ENCODE measurements around the gene EPHA1.
"Not testable (repeated sequence)": the region's sequence is repeated elsewhere in the genome, so short reads cannot be mapped to it uniquely, and the experiment has no call there.

Gene EPHA1

GRCh38 chr7:143431109-143431508, 22.5 kb upstream of the EPHA1 start:
- no peak for DNase-seq (ENCODE audit: low read depth in 2 of 3, low spot score in 2 of 3)

- no peak for DNase-seq (ENCODE audit: low read depth in 2 of 3, low spot score in 2 of 3)
These were observed 21.4 kb upstream of the EPHA1 start for GRCh38 chr7:143429770-143430698.

DNA sequence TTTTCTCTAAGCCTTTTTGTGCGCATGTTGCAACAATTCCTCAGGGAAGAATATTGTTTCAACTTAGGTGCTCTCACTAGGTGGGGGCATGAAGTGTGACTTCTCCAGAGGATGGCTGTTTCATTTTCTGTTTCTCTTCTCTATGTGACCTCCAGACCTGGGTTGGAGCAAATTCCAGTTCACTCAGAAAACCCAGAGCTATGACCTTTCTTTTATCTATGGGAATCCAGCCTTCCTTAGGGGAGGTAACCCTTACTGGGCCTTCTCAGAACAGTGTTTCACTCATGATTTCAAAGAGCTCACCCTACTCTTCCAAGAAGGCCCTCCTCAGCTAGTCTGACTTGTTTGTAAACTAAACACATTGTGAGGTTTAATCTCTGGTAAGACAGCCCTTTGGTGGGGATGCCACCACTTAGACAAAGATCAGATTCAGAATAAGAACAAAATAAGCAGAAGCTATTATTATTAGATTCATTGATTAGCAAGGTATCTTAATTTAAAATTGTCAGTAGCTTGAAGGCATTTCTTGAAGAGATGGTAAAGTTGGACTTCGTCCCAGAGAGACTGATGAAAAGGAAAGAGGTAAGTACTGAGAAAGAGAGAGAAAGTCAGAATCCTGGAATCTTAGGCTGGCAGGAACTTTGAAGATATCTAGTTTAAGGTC, 18.0 kb upstream of the EPHA1 start:
- DNase-seq (ENCODE audit: low read depth in 2 of 3, low spot score in 2 of 3): no peak

DNA sequence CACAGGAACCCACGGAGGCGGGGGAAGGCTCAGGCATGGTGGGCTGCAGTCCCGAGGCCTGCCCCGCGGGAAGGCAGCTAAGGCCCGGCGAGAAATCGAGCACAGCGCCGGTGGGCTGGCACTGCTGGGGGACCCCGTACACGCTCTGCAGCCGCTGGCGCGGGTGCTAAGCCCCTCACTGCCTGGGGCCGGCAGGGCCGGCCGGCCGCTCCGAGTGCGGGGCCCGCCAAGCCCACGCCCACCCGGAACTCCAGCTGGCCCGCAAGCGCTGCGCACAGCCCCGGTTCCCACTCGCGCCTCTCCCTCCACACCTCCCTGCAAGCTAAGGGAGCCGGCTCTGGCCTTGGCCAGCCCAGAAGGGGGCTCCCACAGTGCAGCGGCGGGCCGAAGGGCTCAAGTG, 15.8 kb upstream of the EPHA1 start:
- DNase-seq (ENCODE audit: low read depth in 2 of 3, low spot score in 2 of 3): not testable (repeated sequence)

DNA sequence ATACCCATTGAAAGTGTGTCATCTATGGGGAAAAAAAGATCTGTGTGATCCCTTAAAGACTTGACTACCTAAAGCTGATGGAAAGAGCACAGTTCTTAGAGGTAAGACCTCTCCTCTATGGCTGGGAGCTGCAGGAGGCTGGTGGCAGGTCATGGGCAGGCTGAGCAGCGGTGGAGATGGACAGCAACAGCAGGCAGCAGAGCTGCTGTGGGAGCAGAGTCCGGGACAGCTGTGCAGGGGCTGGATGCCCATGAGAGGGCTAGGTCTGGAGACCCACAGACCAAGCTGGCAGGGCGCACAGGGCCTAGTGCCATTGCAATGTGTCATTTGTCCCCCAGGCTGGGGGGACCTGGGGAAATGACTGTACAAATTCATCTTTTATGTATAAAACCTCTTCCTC, 13.4 kb upstream of the EPHA1 start:
- DNase-seq (ENCODE audit: low read depth in 2 of 3, low spot score in 2 of 3): no peak

DNA sequence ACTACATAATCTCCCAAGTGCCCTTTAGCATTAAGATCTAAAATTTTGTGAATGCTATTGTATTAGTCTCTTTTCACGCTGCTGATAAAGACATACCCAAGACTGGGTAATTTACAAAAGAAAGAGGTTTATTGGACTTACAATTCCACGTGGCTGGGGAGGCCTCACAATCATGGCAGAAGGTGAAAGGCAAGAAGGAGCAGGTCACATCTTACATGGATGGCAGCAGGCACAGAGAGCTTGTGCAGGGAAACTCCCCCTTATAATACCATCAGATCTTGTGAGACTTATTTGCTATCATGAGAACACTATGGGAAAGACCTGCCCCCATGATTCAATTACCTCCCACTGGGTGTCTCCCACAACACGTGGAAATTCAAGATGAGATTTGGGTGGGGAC, 12.0 kb upstream of the EPHA1 start:
- not testable (repeated sequence) for DNase-seq (ENCODE audit: low read depth in 2 of 3, low spot score in 2 of 3)

GRCh38 chr7:143419880-143420279, 11.2 kb upstream of the EPHA1 start:
- no peak for DNase-seq (ENCODE audit: low read depth in 2 of 3, low spot score in 2 of 3)

DNA sequence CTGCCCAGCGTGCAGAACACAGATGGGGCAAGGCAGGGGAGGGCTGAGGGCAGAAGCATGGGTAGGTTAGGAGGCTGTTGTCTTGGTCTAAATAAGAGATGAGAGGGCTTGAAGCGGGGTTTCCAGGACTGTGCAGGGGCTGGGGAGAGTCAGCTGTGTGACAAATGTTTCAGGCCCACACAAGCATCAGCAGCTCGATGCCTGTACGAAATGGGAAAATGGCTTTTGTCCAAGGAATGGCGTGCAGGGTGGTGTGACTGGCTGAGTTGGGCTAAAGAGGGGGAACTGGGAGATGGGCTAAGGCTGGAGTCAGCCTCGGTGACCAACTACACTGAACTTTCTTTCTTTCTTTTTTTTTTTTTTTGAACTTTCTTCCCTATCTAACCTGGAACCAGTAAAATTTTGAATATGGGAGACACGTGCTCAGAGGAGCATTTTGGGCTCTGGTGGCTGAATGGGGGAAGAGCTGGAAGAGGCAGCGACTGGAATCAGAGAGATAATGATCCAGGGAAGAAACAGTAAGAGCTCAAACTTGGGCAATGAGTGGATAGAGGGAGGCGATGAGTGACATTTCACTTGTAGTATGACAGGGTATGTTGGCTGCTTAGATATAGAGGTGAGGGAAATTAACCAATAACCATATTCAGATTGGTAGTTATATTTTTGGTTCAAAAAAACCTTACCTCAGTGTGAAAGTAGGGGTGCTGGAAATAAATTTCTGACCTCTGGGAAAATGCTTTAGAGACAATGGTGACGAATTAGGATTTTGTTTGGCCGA, 10.2 kb upstream of the EPHA1 start:
- no peak for DNase-seq (ENCODE audit: low read depth in 2 of 3, low spot score in 2 of 3)

- DNase-seq (ENCODE audit: low read depth in 2 of 3, low spot score in 2 of 3): no peak
These were observed 9.2 kb upstream of the EPHA1 start for GRCh38 chr7:143417734-143418383.

- no peak for DNase-seq (ENCODE audit: low read depth in 2 of 3, low spot score in 2 of 3)
These were observed 8.0 kb upstream of the EPHA1 start for GRCh38 chr7:143416565-143417149.

DNA sequence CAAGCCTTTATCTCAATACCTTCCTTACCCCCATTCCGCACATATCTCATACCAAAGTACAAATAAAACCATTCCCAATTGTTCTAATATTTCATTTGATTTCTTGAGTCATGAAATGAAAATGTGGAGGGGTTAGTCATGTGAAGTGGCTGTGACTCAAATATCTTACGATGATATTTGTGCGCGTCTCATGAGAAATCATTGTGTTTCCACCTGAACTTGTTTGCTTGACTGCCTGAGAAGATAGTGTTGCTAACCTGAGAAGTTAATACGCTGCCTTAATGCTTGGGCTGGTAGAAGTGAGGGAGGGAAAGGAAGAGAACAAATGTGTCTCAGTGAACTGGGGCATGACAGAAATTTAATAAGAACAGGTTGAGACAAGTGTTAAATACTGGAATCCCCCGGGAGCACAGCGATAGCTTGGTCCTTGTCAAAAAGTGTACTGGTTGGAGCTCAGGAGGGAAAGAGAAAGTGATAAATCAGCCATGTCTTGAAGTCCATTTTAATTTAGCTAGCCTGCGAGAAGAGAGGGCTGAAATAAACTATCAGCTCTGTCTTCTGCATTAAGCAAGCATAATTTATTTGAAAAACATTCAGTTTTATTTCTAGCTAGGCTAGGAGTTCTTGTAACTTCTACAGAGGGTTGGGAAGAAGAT, 7.2 kb upstream of the EPHA1 start:
- no peak for DNase-seq (ENCODE audit: low read depth in 2 of 3, low spot score in 2 of 3)

- DNase-seq (ENCODE audit: low read depth in 2 of 3, low spot score in 2 of 3): not testable (repeated sequence)
These were observed 6.6 kb upstream of the EPHA1 start for GRCh38 chr7:143415209-143415608.

GRCh38 chr7:143413123-143413522, 4.5 kb upstream of the EPHA1 start:
- no peak for DNase-seq (ENCODE audit: low read depth in 2 of 3, low spot score in 2 of 3)

DNA sequence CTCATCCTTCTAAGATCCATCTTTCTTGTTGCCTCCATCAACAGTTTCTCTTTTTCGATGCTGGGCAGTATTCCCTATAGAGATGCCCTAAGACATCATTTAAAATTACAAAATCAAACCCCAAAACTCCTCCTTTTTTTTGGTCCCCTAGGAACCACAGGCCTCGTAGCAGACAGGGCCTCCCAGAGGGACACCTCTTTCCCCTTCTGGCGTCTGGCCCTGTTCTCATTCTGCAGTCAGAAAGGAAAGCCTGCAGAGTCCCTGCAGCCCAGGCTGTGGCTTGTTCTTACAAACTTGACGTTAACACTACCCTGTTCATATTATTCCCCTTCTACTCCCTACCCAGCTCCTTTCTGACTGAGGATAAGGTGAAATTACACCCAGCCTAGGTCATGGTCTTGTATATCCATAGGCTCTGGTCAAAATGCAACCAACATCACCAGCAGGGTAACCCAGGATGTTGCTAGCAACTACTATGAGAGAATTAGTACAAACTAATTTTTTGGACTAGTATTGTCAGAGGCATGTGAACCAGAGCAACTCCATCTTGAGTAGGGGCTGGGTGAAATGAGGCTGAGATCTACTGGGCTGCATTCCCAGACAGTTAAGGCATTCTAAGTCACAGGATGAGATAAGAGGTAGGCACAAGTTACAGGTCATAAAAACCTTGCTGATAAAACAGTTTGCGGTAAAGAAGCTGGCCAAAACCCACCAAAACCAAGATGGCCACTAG, 3.5 kb upstream of the EPHA1 start:
- no peak for DNase-seq (ENCODE audit: low read depth in 2 of 3, low spot score in 2 of 3)

DNA sequence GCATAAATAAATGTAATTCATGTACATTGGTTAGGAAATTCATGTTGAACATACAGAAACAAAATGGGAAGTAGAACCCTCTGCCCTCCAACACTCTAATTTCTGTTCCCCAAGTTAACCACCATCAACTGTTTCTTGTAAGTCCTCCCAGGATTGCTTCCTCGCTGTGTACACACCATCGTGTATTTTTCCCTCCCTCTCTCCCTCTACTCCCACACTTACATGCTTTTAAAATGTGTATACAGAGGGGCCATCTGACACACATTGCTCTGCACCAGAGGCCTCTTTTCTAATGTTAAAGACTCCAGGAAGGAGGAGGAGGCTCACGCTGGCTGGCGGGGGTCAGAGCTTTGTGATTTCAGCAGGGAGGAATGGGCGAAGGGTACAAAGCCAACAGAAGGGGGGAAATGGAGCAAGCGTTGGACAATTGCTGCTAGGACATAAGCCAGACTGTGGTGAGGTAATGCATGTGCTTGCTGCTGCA, 1.9 kb upstream of the EPHA1 start:
- DNase-seq (ENCODE audit: low read depth in 2 of 3, low spot score in 2 of 3): no peak

GRCh38 chr7:143408252-143408685, 387 bp downstream of the EPHA1 start:
- DNase-seq (ENCODE audit: low read depth in 2 of 3, low spot score in 2 of 3): no peak

GRCh38 chr7:143407287-143408251, 1.1 kb downstream of the EPHA1 start:
- DNase-seq (ENCODE audit: low read depth in 2 of 3, low spot score in 2 of 3): no peak

DNA sequence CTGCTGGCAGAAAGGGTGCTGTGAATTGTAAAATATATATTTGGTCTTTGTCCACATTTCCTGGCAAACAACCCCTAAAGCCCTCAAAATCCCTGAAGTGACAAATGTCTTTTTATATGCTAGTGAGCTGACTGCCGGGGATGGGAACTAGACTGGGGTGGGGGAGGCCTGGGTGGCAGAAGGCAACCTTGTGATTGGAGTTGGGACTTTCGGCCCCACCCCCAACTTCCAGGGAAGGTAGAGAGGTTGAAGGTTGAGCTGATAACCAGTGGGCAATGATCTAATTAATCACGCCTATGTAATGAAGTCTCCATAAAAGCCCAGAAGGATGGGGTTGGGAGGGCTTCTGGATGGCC, 2.7 kb downstream of the EPHA1 start:
- no peak for DNase-seq (ENCODE audit: low read depth in 2 of 3, low spot score in 2 of 3)
